DMS153 (cell line): ENCODE measurements around the gene SERPINB1.
"Not testable (repeated sequence)": the region's sequence is repeated elsewhere in the genome, so short reads cannot be mapped to it uniquely, and the experiment has no call there.

Experiments
- DNase-seq: peaks from one replicate; lab custom pipeline; 2025; lab: John Stamatoyannopoulos, UW

Gene SERPINB1

DNA sequence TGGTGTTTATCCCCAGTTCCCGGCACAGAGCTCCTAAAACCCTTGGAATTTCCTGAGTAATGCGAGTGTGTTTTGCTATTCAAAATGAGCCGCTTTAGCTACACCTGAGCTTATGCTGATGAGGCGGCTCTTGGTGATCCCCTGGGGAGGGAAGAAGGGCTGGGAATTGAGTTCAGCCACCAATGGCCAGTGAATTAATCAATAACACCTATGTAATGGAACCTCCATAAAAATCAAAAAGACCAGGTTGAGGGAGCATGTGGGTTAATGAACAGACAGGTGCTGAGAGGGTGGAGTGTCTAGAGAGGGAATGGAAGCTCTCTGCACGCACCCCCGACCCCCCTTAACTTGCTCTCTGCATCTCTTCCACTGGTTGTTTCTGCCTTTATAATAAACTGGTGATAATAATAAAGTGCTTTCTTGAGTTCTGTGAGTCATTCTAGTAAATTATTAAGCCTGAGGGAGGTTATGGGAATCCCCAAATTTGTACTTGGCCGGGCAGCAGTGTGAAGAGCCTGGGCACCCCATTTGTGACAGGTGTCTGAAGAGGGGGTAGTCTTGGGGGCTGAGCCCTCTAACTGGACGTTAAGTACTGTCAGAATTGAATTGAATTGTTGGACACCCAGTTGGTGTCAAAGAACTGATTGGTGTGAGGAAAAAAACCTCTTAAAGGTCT lies 24.6 kb upstream of the SERPINB1 start:
- DNase-seq = no peak

GRCh38 chr6:2865694-2866151 lies 24.1 kb upstream of the SERPINB1 start:
- no peak for DNase-seq

- DNase-seq = no peak
Measured at GRCh38 chr6:2865270-2865669, 23.6 kb upstream of the SERPINB1 start.

DNA sequence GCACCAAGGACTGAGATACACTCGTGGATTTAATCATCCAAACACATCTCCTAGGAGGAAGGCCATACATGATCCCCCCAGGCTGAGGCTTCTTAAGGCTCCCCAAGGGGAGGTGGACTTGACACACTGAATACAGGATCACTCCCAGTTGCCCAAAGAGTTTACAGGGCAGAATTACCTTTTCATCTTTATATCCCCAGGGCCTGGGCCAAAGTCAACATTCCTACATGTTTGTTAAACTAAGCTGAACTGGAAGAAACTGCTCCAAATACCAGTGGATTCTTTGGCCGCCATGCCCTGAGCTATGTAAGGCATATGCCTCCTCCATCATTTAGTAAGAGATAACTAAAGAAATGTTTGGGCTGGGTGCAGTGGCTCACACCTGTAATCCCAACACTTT lies 22.2 kb upstream of the SERPINB1 start:
- no peak for DNase-seq

DNA sequence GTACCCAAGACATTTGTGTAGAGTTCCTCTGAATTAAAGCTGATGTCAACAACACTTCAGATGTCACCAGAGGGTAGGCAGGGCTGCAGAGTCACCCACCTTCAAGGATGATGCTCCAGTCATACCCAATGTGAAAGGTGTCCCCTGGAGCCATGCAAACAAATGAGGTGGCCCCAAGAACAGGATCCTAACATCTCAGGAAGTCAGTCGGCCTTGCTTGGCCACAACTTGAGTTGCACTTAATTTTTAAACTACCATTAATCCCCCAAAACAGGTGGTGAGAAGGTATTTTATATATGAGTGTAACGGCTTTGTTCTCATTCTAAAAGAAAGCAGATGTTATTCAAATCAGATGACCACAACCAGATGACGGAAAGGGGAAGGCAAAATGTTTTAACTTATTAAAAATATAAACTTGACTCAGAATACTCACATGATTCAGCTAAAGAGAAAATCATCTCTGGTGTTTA lies 21.1 kb upstream of the SERPINB1 start:
- DNase-seq = no peak

DNA sequence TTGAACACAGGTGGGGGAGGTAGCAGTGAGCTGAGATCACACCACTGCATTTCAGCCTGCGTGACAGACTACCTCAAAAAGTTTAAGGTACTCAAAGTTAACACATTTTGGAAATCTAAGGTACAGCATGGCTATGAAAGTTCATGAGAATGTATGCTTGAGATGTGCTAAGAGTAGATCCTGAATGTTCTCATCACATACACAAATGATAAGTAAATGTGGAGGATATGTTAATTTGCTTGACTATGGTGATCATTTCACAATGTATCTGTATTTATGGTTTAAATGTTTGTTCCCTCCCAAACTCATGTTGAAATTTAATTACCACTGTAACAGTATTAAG lies 20.1 kb upstream of the SERPINB1 start:
- no peak for DNase-seq

GRCh38 chr6:2861060-2861821 lies 19.6 kb upstream of the SERPINB1 start:
- no peak for DNase-seq

- DNase-seq = not testable (repeated sequence)
Measured at GRCh38 chr6:2860706-2861059, 19.0 kb upstream of the SERPINB1 start.

DNA sequence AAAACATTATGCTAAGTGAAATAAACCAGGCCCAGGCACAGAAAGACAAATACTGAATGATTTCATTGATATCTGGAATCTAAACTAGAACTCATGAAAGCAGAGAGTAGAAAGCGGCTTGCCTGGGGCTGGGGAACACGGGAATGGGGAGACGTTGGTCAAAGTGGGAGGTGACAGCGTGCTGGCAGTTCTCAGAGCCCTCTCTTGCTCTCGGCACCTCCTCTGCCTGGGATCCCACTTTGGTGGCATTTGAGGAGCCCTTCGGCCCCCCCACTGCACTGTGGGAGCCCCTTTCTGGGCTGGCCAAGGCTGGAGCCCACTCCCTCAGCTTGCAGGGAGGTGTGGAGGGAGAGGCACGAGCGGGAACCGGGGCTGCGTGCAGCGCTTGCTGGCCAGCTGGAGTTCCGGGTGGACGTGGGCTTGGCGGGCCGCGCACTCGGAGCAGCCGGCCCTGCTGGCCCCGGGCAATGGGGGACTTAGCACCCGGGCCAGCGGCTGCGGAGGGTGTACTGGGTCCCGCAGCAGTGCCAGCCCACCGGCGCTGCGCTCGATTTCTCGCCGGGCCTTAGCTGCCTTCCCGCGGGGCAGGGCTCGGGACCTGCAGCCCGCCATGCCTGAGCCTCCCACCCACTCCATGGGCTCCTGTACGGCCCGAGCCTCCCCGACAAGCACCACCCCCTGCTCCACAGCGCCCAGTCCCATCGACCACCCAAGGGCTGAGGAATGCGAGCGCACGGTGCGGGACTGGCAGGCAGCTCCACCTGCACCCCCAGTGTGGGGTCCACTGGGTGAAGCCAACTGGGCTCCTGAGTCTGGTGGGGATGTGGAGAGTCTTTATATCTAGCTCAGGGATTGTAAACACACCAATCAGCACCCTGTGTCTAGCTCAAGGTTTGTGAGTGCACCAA lies 18.4 kb upstream of the SERPINB1 start:
- not testable (repeated sequence) for DNase-seq

DNA sequence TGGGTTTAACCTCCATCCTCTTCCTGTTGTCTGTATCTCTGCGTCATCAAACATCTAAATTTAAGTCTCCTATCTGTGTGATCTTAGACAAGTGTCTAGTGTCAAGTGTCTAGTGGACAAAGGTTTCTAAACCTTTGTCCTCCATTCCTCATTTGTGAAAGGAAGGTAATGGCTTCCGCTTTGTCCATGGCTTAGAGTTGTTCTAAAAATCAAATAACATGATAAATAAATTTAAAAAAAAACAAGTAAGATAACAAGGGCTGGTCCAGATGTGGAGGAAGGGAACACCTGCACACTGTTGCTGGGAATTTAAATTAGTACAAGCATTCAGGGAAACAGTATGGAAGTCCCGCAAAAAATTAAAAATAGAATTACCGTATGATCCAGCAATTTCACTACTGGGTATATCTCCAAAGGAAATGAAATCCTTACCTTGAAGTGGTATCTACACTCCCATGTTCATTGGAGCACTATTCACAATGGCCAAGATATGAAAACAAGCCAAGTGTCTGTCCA lies 17.6 kb upstream of the SERPINB1 start:
- DNase-seq = no peak

DNA sequence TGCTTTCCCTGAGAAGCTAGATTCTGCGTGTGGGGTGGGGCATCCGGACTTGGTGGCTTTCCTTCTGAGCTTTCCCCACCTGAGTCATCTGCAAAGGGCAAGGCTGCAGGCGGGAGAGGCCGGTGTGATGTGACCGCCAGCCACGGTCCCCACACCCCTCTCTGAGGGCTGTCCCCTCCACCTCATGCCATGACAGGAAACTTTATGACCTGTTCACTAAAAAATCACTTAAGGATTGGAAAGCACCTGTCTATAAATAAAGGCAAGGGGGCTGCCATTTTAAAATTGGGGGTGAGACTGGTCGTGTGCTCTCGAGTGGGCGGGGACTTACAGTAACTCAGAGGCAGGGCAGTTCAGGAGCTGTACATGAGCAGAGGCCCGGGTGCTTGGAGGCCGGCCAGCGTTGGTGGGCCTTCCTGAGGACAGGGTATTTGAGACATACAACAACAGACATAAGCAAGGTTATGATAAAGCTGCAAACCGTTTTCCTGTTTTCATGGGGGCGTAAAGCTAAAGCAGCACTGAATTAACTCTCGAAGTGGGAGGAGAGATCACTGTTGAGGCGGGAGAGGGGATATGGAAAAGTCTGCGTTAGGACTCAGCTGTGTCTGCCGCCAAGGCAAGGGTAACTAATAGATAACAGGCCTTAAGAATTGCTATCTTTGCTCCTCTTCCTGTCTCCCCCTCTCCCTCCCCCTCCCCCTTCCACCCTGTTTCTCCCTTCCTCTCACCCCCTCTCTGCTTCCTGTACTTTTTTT lies 16.1 kb upstream of the SERPINB1 start:
- DNase-seq = no peak

DNA sequence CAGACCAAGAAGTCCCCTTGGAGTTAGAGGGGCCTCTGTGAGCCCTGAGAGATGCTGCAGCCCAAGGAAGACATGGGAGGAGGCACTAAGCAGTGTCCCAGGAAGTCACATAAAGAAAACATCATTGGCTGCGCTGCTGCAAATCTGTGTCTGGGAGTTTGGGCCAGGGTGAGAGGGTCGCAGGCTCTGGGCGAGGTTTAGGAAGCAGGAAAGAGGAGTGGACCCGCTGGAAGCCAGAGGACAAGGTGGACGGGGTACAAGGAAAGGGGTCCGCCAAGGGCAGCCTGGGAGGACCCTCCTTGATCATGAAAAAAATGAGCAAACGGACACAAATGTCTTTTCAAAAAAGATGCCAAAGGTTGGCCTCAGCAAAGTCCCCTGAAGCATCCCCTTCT lies 15.5 kb upstream of the SERPINB1 start:
- DNase-seq = no peak

DNA sequence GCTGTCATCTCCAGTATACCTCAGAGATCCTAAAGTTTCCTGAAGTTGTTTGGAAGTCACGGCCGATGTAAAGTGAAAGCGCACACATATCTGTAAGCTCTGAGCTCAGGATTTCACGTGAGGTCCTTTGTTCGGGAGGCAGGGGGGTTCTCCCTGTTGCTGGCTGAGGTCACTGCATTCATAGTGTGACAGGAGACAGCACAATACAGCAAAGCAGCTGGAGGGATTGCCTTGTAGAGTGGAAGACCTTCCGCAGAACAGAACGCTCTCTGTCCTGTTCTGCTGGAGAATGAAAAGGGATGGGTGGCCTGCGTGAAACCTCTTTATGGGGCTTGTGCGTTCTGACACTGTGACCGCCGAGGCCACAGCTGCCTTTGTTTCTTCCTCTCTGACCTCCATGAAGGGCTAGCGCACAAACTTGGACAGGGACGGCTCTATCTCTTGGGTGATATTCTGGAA lies 13.4 kb upstream of the SERPINB1 start:
- no peak for DNase-seq

DNA sequence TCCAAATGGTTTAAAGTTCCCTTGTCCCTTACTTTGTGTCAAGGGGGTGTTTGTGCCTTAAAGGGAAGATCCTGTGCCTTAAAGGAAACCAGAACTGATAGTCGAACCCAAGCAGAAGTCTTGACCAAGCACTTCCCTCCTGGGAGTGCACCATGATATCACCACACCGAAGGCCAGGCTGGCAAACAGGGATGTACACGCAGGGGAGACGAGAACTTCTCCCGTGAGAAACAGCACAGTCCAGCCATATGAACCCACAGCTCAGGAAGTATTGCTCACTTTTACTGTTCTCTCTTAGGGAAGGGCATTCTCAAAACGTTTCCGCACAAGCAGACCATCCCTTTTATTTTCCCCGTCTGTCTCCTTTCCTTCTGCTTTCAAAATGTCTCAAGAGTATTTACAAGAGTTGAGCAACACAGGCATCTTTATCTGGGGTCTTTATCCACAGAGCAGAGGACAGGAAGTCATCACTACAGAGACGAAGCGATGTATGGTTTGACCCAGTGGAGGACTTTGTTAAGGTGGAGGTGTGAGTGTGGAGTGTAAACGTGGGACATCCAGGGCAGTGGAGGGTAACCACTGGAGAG lies 12.8 kb upstream of the SERPINB1 start:
- DNase-seq = no peak

DNA sequence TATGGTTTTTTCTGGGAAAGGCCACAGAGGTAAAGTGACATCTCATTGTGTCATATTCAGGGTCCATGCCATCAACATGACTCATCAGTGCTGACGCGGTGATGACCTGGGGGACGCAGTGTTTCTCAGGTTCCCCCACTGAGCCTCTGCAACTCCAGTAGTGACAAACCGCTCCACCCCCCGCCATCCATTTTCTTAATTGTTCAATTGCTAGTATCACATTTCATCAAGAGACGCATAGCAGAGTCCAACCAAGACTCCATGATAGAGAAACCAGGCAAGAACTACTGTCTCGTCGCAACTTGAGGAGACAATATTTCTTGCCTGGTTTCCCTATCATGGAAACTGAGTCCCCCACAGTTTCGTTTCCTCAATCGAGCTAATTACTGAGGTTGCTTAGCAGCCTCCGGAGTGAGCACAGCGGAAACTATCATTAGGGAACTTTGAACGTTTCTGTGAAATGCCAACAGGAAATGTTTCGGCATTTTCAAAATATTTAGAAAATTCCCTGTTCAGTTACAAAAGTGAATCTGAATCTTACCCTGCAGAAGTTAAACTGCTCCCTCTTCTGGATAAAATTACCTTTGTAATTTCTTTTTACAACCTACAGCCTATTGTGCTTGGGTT lies 12.2 kb upstream of the SERPINB1 start:
- DNase-seq = no peak

- not testable (repeated sequence) for DNase-seq
Measured at GRCh38 chr6:2853378-2853768, 11.7 kb upstream of the SERPINB1 start.

GRCh38 chr6:2852921-2853322 lies 11.3 kb upstream of the SERPINB1 start:
- DNase-seq = no peak

GRCh38 chr6:2852514-2852855 lies 10.8 kb upstream of the SERPINB1 start:
- DNase-seq = no peak

DNA sequence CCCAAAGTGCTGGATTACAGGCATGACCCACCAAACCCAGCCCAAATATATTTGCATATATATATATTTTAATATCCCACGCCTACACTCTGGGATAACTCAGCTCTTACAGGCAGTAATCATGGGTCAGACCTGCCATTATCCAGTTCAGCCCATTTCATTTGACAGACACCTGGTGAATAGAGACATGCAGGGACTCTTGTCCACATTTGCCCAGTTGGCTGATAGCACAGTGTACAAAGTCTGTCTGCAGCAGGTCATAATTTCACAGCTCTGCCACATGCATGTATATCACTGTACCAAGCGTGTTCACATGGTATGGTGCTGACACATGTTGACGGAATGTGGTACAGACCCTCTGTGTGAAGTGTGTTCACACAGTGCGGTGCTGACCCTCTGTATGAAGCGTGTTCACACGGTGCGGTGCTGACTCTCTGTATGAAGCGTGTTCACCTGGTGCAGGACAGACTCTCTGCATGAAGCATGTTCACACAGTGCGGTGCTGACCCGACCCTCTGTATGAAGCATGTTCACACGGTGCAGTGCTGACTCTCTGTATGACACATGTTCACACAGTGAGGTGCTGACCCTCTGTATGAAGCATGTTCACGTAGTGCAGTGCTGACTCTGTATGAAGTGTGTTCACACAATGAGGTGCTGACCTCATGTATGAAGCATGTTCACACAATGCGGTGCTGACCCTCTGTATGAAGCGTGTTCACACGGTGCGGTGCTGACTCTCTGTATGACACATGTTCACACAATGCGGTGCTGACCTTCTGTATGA lies 10.3 kb upstream of the SERPINB1 start:
- no peak for DNase-seq

- no peak for DNase-seq
Measured at GRCh38 chr6:2850538-2851113, 9.0 kb upstream of the SERPINB1 start.
